IMR-90 (cell line): ENCODE data around the gene ERBB4. TPM values are rescaled to one million over a fixed set of nuclear protein-coding genes. Genes with fewer than 3 reads are reported as not detected.

Experiments
- ATAC-seq: fragments of 200-7000 bp; cut with Tn5 transposase; 2 replicates; pipeline ENCODE4 v1.9.1; 2020; ENCODE audit warnings: low read depth, mild to moderate bottlenecking, moderate library complexity
- BruUV-seq: library from RNA; stranded (reverse); fragments of 400-500 nt; replicated peaks from 2 replicates; lab custom pipeline; 2021; lab: Mats Ljungman, UMichigan
- CTCF ChIA-PET: fragments of 300-600 bp; formaldehyde crosslinking; extraction: SDS; loops from one replicate; lab custom pipeline; 2021; ENCODE audit warnings: antibody characterized with exemption; lab: Yijun Ruan, JAX
- POLR2A ChIA-PET: fragments of 300-600 bp; sonication (Branson Sonifier 250); formaldehyde crosslinking; loops from one replicate; lab custom pipeline; 2022; ENCODE audit warnings: antibody characterized with exemption; ENCODE audit not compliant: unreplicated experiment; lab: Charles Lee
- DNase-seq: peaks from one replicate; pipeline ENCODE4 v3.0.0; 2013
- H2AFZ ChIP-seq: replicated peaks from 2 replicates; pipeline ENCODE3; 2013; ENCODE audit warnings: low read length, mild to moderate bottlenecking; ENCODE audit not compliant: poor library complexity
- H2AK5ac ChIP-seq: 2 replicates; pipeline ENCODE4 v1.6.1; 2013; ENCODE audit warnings: low read depth, low read length, inconsistent platforms
- H2AK9ac ChIP-seq: replicated peaks from 2 replicates; pipeline ENCODE3; 2013; ENCODE audit warnings: mild to moderate bottlenecking, low read depth, low read length, moderate library complexity; ENCODE audit not compliant: poor library complexity
- H2BK120ac ChIP-seq: 2 replicates; pipeline ENCODE4 v1.6.1; 2013; ENCODE audit warnings: low read depth, low read length, inconsistent platforms
- H2BK15ac ChIP-seq: 3 replicates; pipeline ENCODE4 v1.6.1; 2013; ENCODE audit warnings: low read depth, low read length, inconsistent platforms
- H2BK20ac ChIP-seq: 2 replicates; pipeline ENCODE4 v1.6.1; 2013; ENCODE audit warnings: low read depth, mild to moderate bottlenecking, inconsistent platforms, low read length, moderate library complexity
- H2BK5ac ChIP-seq: 2 replicates; pipeline ENCODE4 v1.6.1; 2013; ENCODE audit warnings: mild to moderate bottlenecking, low read depth, low read length, inconsistent platforms; ENCODE audit not compliant: poor library complexity, severe bottlenecking
- H3K14ac ChIP-seq: replicated peaks from 2 replicates; pipeline ENCODE4 v1.6.1; 2013; ENCODE audit warnings: low read depth, low read length, inconsistent platforms
- H3K18ac ChIP-seq: 2 replicates; pipeline ENCODE4 v1.6.1; 2013; ENCODE audit warnings: low read depth, low read length, control low read depth
- H3K23ac ChIP-seq: 2 replicates; pipeline ENCODE4 v1.6.1; 2013; ENCODE audit warnings: low read depth, low read length, inconsistent platforms
- H3K27ac ChIP-seq: 2 replicates; pipeline ENCODE4 v1.5.1; 2013; ENCODE audit warnings: mild to moderate bottlenecking, control low read depth, low read length; ENCODE audit not compliant: insufficient read depth
- H3K27me3 ChIP-seq: 2 replicates; pipeline ENCODE4 v1.6.1; 2013; ENCODE audit warnings: low read length; ENCODE audit not compliant: control insufficient read depth, insufficient read depth
- H3K36me3 ChIP-seq: 2 replicates; pipeline ENCODE4 v1.6.1; 2013; ENCODE audit warnings: low read length, mixed read lengths; ENCODE audit not compliant: control insufficient read depth, insufficient read depth
- H3K4ac ChIP-seq: 2 replicates; pipeline ENCODE4 v1.6.1; 2013; ENCODE audit warnings: low read depth, low read length, inconsistent platforms
- H3K4me1 ChIP-seq: 2 replicates; pipeline ENCODE4 v1.6.1; 2013; ENCODE audit warnings: low read length, mixed read lengths; ENCODE audit not compliant: control insufficient read depth, insufficient read depth
- H3K4me2 ChIP-seq: 2 replicates; pipeline ENCODE4 v1.6.1; 2013; ENCODE audit warnings: low read depth, mild to moderate bottlenecking, control low read depth, low read length, moderate library complexity
- H3K4me3 ChIP-seq: 2 replicates; pipeline ENCODE4 v1.5.1; 2013; ENCODE audit warnings: low read depth, mild to moderate bottlenecking, control low read depth, low read length, moderate library complexity; ENCODE audit not compliant: insufficient read depth
- H3K56ac ChIP-seq: 2 replicates; pipeline ENCODE4 v1.6.1; 2013; ENCODE audit warnings: low read length, inconsistent platforms; ENCODE audit not compliant: insufficient read depth; ENCODE audit errors: extremely low read depth
- H3K79me1 ChIP-seq, 2 experiments: 2 replicates each; pipeline ENCODE4 v1.6.1; 2013; ENCODE audit warnings: low read length in 2 of 2, inconsistent platforms in 1 of 2, low read depth in 1 of 2
- H3K9ac ChIP-seq: 2 replicates; pipeline ENCODE4 v1.6.1; 2013; ENCODE audit warnings: low read depth, low read length, control low read depth
- H3K9me1 ChIP-seq: 2 replicates; pipeline ENCODE4 v1.6.1; 2013; ENCODE audit warnings: low read length, inconsistent platforms; ENCODE audit not compliant: insufficient read depth
- H3K9me3 ChIP-seq: 2 replicates; pipeline ENCODE4 v1.6.1; 2013; ENCODE audit warnings: low read length; ENCODE audit not compliant: control insufficient read depth, insufficient read depth
- H4K20me1 ChIP-seq: 2 replicates; pipeline ENCODE4 v1.6.1; 2013; ENCODE audit warnings: low read length, inconsistent platforms; ENCODE audit not compliant: insufficient read depth
- H4K5ac ChIP-seq: 2 replicates; pipeline ENCODE4 v1.6.1; 2013; ENCODE audit warnings: mild to moderate bottlenecking, low read depth, low read length, control low read depth
- H4K8ac ChIP-seq, 2 experiments: 2 replicates each; pipeline ENCODE4 v1.6.1; 2013; ENCODE audit warnings: low read depth in 2 of 2, low read length in 2 of 2, control low read depth in 1 of 2, inconsistent platforms in 1 of 2
- H4K91ac ChIP-seq: 2 replicates; pipeline ENCODE4 v1.6.1; 2013; ENCODE audit warnings: low read depth, low read length, inconsistent platforms; ENCODE audit not compliant: insufficient read depth
- CEBPB ChIP-seq: IDR thresholded peaks from 2 replicates; pipeline ENCODE4 v1.6.1; 2012; ENCODE audit warnings: low read depth, low read length, improper control_type of control experiment
- CHD1 ChIP-seq: IDR thresholded peaks from 2 replicates; pipeline ENCODE4 v1.6.1; 2012; ENCODE audit warnings: low read depth, low read length, improper control_type of control experiment
- ELK1 ChIP-seq: fragments of 150-350 bp; IDR thresholded peaks from 2 replicates; pipeline ENCODE4 v1.6.1; 2016; ENCODE audit warnings: low read depth, mild to moderate bottlenecking, low read length, moderate library complexity, borderline replicate concordance
- FOS ChIP-seq: fragments of 150-350 bp; IDR thresholded peaks from 2 replicates; pipeline ENCODE4 v1.6.1; 2016; ENCODE audit warnings: low read depth, low read length
- MAZ ChIP-seq: IDR thresholded peaks from 2 replicates; pipeline ENCODE4 v1.6.1; 2012; ENCODE audit warnings: low read depth, mild to moderate bottlenecking, low read length, improper control_type of control experiment, moderate library complexity, borderline replicate concordance
- MXI1 ChIP-seq: IDR thresholded peaks from 2 replicates; pipeline ENCODE4 v1.6.1; 2012; ENCODE audit warnings: low read depth, mild to moderate bottlenecking, low read length, moderate library complexity, borderline replicate concordance
- RAD21 ChIP-seq: IDR thresholded peaks from 2 replicates; pipeline ENCODE4 v1.6.1; 2012; ENCODE audit warnings: low read length, improper control_type of control experiment
- RCOR1 ChIP-seq: IDR thresholded peaks from 2 replicates; pipeline ENCODE4 v1.6.1; 2012; ENCODE audit warnings: mild to moderate bottlenecking, low read length, improper control_type of control experiment; ENCODE audit not compliant: insufficient replicate concordance
- RFX5 ChIP-seq: IDR thresholded peaks from 2 replicates; pipeline ENCODE4 v1.8.0; 2012; ENCODE audit warnings: low read depth, mild to moderate bottlenecking, low read length, moderate library complexity
- SMC3 ChIP-seq: fragments of 150-350 bp; IDR thresholded peaks from 2 replicates; pipeline ENCODE4 v1.6.1; 2016; ENCODE audit warnings: low read depth, mild to moderate bottlenecking, antibody characterized with exemption, low read length, moderate library complexity
- USF2 ChIP-seq: fragments of 150-350 bp; IDR thresholded peaks from 2 replicates; pipeline ENCODE4 v1.6.1; 2017; ENCODE audit warnings: mild to moderate bottlenecking, antibody characterized with exemption, low read length, low read depth
- WGBS, 2 experiments: methylation state at CpG; one replicate each; pipeline versions ENCODE4 v1.1.5 to v1.1.7; 2013; ENCODE audit warnings: missing lambda C conversion rate in 2 of 2; ENCODE audit not compliant: insufficient read length in 1 of 2; ENCODE audit errors: extremely low coverage in 2 of 2; 5-methylcytosine and 5-hydroxymethylcytosine counted together
- dilution Hi-C: fragments of 300-500 bp; cut with HindIII; formaldehyde crosslinking; loops from one replicate; pipeline ENCODE4 v1.14.3; 2018; ENCODE audit warnings: low sequenced_read_pairs; ENCODE audit not compliant: unreplicated experiment
- in situ Hi-C: fragments of 300-500 bp; cut with MboI; formaldehyde crosslinking; loops from 3 replicates; pipeline ENCODE4 v1.14.3; 2019; ENCODE audit warnings: low sequenced_read_pairs, inconsistent platforms, mixed read lengths
- intact Hi-C: fragments of 100-400 bp; cut with micrococcal nuclease; formaldehyde crosslinking; loops from 2 replicates; pipeline ENCODE4 v1.10.0; 2022
- polyA plus RNA-seq, 3 experiments: library from polyadenylated mRNA; depleted of rRNA; stranded (reverse); fragments of >200 nt; gene quantifications; 2 replicates each; pipeline ENCODE4 v1.2.3, GENCODE V29; 2012; ENCODE audit warnings: low replicate concordance in 1 of 3
- total RNA-seq: library from RNA; depleted of rRNA; stranded (reverse); fragments of >200 nt; gene quantifications from 2 replicates; pipeline ENCODE4 v1.2.3, GENCODE V29; 2012

Gene ERBB4
- total and polyA plus RNA-seq, 2 of the 4 experiments (the other 2 are of a cell fraction): not detected

- Histone ChIP-seq H3K9ac (no peak overlapping the region), H3K4ac (no peak overlapping the region), H4K8ac (no peak overlapping the region), H4K20me1 (no peaks in the 10 kb centered on the region), H3K18ac (no peak overlapping the region), H2AFZ (no peak overlapping the region), H2BK120ac (no peak overlapping the region), H2AK5ac (no peak overlapping the region), H2AK9ac (no peak overlapping the region), H2BK15ac (no peak overlapping the region), H3K27me3 (no peaks in the 10 kb centered on the region), H4K5ac (no peak overlapping the region), H3K56ac (no peak overlapping the region), H3K23ac (no peak overlapping the region), H2BK20ac (no peak overlapping the region), H3K4me3 (no peak overlapping the region), H3K27ac (no peak overlapping the region), H3K4me1 (no peaks in the 10 kb centered on the region), H2BK5ac (no peak overlapping the region), H3K9me3 (peaks cover 3% of the 10 kb centered on the region), H3K14ac (no peak overlapping the region), H3K9me1 (no peaks in the 10 kb centered on the region), H3K4me2 (no peak overlapping the region), H3K36me3 (no peaks in the 10 kb centered on the region), H4K91ac (no peak overlapping the region), H3K79me1 (no peaks in the 10 kb centered on the region)
- POLR2A ChIA-PET: no interaction called here
- CTCF ChIA-PET: no interaction called here
- no peak for DNase-seq
- ATAC-seq: no peak
- in situ Hi-C loops: no loop called here
- TF ChIP-seq RCOR1 (no peak), SMC3 (no peak), MXI1 (no peak), MAZ (no peak), CHD1 (no peak), RFX5 (no peak), RAD21 (no peak), CEBPB (no peak), USF2 (no peak), ELK1 (no peak), FOS (no peak)
- dilution Hi-C loops: no loop called here
- intact Hi-C loops: no loop called here
- BruUV-seq: no TSS peak
- WGBS, 2 experiments: 37% methylated on average over 2 of the region's 2 CpGs; no CpG with 5 or more reads in 1 of the 2 experiments
Measured at GRCh38 chr2:211439011-211439410, 1099.6 kb downstream of the ERBB4 start.
